SKM-1 treated with dmso at 0.1 percent for 144 hours (cell line): ENCODE data around the gene SCNN1B.
"Not testable (repeated sequence)": the region's sequence is repeated elsewhere in the genome, so short reads cannot be mapped to it uniquely, and the experiment has no call there.

Source experiments
- DNase-seq: peaks from one replicate; lab custom pipeline; 2025; ENCODE audit not compliant: unreplicated experiment; lab: John Stamatoyannopoulos, UW

The SCNN1B gene

DNA sequence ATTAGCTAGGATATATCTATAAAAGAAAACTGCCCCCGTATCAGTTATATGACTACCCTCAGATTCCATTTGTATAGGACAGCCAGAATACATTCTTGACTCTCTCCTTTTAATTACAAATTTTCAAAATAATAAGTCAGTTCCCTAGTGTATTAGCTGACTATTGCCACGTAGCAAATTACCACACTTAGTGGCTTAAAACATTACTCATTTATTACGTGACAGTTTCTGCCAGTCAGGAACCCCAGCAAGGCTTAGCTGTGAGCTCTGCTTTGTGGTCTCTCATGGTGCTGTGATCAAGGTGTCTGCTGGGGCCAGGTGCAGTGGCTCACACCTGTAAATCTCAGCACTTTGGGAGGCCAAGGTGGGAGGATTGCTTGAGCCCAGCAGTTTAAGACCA is 13.9 kb upstream of the SCNN1B start:
- no peak for DNase-seq

DNA sequence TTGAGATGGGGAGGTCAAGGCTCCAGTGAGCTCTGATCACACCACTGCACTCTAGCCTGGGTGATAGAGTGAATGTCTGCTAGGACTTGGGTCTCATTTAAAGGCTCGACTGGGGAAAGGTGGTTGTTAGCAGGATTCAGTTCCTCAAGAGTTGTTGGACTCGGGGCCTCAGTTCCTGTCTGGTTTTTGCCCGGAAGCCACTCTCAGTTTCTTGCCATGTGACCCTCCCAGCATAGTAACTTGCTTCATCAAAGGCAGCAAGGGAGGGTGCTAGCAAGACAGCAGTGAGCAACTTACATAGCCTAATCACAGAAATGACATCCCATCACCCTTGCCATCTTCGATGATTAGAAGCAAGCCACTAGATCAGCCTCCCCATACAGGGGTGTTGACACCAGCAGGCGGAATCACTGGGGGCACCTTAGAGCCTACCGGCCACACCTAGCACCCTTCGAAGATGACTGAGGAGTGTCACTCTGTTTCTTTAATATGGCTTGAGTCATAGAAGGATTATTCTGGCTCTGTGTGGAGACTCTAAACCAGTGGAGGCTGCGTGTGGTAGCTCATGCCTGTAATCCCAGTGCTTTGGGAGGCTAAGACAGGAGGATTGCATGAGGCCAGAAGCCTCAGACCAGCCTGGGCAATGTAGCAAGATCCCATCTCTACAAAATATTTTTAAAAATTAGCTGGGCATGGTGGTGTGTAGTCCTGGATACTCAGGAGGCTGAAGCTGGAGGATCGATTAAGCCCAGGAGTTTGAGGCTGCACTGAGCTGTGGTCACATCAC is 13.2 kb upstream of the SCNN1B start:
- DNase-seq, result no peak

DNA sequence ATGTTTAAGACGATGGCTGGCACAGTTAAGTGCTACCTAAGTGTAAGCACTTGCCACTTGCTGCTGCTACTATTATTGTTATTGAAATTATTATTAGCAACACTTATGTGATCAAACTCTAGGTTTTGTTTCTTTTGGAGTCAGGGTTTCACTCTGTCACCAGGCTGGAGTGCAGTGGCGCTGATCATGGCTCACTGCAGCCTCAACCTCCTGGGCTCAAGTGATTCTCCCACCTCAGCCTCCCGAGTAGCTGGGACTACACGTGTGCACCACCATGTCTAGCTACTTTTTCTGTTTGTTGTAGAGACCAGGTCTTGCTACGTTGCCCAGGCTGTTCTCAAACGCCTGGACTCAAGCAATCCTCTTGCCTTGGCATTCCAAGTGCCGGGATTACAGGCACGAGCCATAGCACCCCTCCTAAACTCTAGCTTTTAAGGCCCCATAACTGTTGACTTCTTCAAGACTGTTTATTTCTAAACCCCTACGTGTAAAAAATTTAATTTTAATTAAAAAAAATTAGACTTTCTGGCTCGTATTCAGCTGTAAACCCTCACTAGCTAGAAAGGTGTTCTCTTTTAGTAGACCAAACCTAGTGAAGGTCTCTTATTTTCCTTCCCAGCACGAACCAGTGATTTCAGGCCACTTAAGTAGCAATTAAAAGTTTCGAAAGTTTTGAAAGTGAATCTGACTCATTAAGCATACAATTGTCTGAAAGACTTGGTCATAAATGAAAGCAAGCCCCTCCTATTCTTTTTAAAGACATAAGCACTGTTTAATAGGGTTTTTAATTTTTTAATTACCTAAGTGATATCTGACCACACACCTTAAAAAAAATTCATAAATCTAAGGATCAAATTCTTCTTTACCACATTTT is 11.7 kb upstream of the SCNN1B start:
- no peak for DNase-seq

DNA sequence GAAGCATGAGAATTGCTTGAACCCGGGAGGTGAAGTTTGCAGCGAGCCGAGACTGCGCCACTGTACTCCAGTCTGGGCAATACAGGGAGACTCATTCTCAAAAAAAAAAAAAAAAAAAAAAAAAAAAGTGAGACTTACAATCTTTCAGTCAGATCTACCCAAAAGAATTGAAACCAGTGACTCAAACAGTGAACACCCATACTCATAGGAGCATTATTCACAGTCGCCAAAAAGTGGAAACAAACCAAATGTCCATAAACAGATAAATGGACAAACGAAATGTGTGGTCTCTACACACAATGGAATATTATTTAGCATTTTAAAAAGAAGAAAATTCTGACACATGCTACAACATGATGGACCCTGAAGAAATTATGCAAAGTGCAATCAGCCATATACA is 9.1 kb upstream of the SCNN1B start:
- no peak for DNase-seq

DNA sequence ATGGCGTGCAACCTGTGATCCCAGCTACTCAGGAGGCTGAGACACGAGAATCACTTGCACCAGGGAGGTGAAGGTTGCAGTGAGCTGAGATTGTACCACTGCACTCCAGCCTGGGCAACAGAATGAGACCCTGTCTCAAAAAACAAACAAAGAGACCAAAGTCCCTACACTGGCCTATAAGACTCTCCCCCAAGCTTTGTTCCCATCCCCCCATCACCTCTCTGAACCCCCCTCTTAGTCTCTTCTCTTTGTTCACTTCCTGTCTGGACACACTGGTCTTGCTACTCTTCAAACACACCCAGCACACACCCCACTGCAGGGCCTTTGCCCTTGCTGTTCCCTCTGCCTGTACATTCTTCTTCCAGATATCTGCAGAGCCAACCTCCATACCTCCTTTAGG is 7.8 kb upstream of the SCNN1B start:
- DNase-seq, result no peak

DNA sequence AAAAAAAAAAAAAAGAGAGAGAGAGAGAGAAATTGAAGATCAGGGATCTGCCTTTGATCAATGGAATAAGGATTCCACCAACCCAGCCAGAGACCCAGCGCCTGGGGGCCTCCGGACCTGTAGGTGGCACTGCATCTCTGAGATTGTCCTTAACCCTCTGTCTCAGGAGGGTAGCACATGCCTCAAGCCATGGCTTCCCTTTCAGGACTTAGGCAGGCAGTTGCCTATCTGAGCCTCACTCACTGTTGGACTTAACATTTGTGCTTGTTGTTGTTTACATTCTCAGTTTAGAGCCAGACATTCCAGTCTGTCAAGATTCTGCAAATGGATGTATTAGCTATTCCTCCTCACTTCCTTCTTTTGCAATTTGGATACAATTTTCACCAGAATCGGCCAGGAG is 5.1 kb upstream of the SCNN1B start:
- no peak for DNase-seq

DNA sequence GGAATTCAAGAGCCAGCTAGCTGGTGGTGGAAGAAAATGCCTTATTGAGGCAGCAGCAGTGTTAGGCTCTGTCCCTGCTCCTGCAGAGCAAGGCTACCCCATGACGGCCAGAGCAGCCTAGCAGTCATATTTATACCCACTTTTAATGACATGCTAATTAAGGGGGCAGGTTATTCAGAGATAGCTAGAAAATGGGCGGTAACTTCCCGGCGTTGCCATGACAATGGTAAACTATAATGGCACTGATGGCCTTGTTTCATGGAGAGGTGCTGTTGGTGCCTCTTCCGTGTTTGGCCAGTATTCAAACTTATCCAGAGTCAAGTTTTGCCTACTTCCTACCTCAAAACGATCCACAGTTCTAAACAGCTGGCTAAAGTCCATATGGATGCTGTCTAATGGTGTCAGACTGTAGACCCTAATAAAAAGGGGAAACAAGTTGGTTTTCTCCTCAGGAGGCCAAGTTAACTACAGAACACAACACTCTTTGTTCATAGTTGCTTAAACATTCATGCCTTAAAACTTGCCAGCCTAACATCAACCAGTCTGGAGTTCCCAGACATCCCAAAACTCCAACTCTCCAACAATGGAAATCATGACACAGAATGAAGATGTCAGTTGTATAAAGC is 3.7 kb upstream of the SCNN1B start:
- DNase-seq, result no peak

DNA sequence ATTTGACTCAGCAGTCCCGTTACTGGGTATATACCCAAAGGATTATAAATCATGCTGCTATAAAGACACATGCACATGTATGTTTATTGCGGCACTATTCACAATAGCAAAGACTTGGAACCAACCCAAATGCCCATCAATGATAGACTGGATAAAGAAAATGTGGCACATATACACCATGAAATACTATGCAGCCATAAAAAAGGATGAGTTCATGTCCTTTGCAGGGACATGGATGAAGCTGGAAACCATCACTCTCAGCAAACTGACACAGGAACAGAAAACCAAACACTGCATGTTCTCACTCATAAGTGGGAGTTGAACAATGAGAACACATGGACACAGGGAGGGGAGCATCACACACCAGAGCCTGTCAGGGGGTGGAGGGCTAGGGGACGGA is 2.3 kb upstream of the SCNN1B start:
- not testable (repeated sequence) for DNase-seq

DNA sequence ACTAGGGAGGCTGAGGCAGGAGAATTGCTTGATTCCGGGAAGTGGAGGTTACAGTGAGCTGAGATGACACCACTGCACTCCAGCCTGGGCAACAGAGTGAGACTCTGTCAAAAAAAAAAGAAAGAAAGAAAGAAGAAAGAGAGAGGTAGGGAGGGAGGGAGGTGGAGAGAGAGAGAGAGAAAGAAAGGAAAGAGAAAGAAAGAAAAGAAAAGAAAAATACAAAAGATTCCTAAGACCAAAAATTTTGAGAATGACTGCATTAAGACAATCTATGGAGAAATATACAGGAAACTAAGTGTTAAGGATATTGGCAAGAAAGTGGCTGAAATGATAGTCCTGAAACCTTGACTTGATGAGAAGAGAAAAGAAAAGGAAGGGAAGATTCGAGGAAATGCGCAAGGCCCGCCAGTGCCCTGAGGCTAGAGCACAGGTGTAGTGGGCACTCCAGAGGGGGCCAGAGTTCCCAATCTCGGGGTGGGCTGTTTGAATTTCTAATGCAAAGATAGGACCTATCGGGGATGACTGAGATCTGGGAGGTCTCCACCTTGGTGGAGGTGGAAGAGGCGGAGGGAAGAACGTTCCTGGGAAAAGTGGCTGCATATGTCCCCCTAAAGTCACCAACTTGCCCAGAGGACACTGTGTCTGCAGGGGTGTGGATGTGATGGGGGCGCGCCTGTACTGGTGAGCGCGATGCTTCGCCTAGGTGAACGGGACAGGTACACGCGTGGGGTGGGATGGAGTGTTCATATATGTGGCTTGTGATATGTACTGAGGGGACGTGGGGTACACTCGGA is 654 bp upstream of the SCNN1B start:
- no peak for DNase-seq

DNA sequence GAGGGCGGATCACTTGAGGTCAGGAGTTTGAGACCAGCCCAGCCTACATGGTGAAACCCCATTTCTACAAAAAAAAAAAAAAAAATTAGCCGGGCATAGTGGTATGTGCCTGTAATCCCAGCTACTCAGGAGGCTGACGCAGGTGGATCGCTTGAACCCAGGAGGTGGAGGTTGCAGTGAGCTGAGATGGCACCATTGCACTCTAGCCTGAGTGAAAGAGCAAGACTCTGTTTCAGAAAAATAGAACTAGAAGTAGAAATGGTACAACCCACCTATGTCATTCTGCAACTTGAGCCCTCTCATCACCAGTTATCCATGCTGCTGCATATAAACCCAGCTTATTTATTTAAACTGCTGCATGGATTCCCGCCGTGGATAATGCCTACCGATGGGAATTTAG is 1.6 kb downstream of the SCNN1B start:
- DNase-seq, result no peak

DNA sequence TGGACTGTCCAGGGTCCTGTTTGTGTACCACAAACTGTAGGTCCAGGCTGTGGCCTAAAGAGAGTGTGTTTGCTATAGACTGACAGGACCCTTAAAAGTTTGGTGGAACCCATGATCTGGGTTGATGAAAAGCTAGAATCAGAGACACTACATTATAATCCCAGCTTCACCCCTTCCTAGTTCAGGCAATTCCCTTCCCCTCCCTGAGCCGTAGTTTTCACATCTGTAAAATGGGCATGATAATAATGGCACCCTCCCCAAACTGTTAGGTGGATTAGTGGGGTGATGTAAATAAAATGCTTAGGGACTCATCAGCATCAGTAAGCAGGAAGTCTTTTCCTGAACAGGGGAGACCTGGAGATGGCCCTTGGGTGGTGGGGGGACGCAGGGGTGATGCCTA is 2.5 kb downstream of the SCNN1B start:
- DNase-seq, result no peak

DNA sequence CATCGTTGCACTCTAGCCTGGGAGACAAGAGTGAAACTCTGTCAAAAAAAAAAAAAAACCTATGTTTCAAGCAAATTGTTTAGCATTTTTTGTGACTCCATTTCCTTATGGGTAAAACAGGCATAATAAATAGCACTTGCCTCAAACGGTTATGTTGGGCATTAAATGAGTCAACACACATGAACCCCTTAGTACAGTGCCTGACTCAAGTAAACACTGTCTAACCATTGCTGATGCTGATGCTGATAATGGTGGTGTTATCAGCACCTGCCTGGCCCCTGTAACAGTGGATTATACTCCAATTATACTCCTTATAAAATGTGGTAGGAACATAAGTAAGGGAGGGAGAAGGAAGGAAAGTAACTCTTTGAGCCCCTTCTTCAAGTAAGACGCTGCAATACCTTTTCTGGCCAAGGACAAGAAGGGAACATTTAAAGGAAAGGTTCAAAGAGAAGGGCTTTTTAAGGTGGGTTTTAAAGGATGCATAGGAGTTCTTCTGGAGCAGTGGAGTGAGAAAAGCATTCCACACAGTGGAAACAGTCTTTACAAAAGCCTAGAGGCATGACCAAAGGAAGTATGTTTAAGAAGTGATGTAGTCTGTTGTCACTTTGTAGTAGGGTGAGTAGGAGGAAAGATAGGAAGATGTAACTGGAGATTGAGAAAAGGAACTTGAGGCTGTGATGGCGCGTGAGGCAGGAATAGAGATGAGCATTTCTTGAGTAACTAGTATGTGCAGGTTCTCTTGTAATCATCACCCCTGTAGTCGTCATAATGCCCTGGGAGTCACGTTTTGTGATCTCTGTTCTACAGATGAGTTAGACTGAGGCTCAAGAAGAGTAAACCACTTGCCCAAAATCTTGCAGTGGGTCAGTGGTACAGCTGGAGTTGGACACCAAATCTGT is 4.3 kb downstream of the SCNN1B start:
- DNase-seq, result no peak

DNA sequence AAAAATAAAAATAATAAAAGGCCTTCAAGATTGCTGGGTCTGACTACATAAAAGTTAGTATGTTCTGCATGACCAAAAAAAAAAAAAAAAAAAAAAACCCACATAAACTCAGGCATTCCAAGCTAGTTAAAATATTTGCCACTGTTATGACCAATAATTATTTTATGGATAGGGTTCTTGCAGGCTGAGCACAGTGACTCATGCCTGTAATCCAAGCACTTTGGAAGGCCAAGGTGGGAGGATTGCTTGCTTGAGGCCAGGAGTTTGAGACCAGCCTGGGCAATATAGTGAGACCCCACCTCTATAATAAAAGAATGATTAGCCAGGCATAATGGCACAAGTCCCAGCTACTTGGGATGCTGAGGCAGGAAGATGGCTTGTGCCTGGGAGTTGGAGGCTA is 8.1 kb downstream of the SCNN1B start:
- DNase-seq, result no peak

DNA sequence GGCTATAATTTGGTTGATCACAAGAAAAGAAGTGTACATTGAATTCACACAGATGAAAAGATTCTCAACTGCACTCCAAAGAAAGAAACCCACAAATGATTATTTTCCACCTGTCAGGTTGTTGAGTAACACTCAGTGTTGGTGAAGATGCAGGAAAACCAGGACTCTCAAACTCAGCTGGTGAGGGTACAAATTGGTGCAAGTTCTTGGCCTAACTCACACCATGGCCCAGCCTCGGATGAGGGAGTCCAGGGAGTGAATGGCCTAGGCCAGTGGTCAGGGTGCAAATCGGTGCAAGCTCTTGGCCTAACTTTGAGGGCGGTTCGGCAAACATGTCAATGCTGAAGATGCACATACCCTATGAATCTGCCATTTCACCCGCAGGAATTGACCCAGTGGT is 8.6 kb downstream of the SCNN1B start:
- no peak for DNase-seq

DNA sequence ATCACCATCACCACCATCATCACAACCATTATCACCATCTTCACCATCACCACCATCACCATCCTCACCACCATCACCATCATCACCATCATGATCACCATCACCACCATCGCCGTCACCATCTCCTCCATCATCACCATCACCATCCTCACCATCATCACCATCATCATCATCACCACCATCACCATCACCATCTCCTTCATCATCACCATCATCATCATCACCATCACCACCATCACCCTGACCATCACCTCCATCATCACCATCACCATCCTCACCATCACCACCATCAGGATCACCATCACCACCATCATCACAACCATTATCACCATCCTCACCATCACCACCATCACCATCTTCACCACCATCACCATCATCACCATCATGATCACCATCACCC is 14.1 kb downstream of the SCNN1B start:
- no peak for DNase-seq

DNA sequence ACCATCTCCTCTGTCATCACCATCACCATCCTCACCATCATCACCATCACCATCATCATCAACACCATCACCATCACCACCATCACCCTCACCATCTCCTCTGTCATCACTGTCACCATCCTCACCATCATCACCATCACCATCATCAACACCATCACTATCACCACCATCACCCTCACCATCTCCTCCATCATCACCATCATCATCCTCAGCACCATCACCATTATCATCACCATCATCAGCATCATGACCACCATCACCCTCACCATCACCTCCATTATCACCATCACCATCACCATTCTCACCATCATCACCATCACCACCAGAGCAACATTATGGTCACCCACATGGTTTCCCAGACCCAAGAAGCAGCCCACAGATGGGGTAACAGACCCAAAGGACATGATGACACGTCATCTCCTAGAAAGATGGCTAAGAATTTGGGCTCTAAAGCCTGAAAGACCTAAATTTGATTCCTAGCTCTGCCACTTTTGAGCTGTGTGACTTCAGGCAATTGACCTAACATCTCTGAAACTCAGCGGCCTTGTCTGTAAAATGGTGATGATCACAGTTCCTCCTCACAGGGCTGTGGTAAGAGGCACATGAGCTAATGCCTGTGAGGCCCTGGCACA is 14.6 kb downstream of the SCNN1B start:
- no peak for DNase-seq

DNA sequence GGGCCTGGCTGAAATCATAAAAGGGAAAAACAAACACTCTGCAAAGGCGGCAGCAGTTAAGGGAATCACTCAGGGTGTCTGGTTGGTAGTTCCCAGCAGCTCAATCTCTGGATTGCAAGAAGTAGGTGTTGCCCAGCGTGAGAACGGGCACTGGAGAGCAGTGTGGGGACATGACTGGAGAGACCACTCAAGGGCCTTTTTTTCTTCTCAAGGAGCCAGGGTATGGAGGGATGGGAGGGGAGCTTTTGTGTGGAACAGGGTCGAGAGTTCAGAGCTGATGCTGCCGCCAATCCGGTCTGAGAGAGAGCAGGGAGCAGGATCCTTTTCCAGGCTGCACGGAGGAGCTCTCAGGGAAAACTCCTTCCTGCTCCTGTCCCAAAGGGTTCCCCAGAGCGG is 15.2 kb downstream of the SCNN1B start:
- no peak for DNase-seq

DNA sequence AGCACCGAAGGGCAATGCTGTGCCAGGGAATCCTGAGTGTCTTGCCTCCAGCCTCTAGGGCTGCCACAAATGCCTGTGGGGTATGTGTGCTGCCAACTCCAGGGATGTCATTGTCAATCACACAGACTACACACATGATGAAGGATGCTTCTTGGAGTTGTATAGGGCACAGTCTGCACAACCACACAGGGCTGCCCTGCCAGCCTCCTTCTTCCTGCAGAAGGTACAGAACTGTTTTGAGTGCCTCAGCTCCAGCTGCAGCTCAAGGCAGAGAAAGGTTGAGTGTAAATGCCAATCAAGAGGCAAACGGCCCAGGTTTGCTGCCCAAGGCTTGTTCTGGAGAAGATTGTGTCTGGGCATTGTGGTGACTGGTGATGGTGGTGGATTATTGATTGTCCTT is 15.6 kb downstream of the SCNN1B start:
- DNase-seq, result no peak

DNA sequence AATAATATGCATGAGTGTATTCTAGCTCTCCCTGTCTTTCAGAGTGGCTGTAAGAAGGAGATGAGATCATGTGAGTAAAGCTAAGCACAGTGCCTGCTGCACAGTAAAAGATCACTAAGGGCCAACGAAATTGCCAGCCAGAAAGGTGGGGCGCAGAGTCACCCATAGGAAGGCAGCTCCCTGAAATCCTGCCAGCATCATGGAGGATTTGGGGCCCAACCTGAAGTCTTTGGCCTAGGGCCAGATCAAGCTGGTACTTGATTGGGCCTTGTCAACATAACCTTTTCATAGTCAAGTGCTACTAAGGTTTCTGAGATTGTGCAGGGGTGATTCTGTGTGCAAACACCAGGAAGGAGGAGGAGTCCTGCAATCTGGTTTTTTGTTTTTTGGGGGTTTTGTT is 16.5 kb downstream of the SCNN1B start:
- no peak for DNase-seq
